SK-N-SH (cell line): ENCODE results near the gene RBM28. TPM values are rescaled to one million over a fixed set of nuclear protein-coding genes. Genes with fewer than 3 reads are reported as not detected.

Source experiments
- CTCF ChIA-PET: fragments of 300-600, 350-600 bp; formaldehyde crosslinking; extraction: SDS; loops from one replicate; lab custom pipeline; 2021; lab: Yijun Ruan, JAX
- POLR2A ChIA-PET: fragments of 350-600 bp; sonication (Branson Sonifier 250); formaldehyde crosslinking; extraction: SDS; loops from one replicate; lab custom pipeline; 2020; ENCODE audit warnings: antibody characterized with exemption, inconsistent platforms; lab: Yijun Ruan, JAX
- DNase-seq: peaks from one replicate; pipeline ENCODE4 v3.0.0; 2012
- H2AFZ ChIP-seq: fragments of 200-600 bp; sonication (generic); 2 replicates; pipeline ENCODE4 v1.8.1; 2016; ENCODE audit warnings: antibody characterized with exemption, mild to moderate bottlenecking, low read depth
- H3F3A ChIP-seq: fragments of 200-600 bp; sonication (generic); replicated peaks from 2 replicates; pipeline ENCODE3; 2016; ENCODE audit warnings: antibody characterized with exemption, mild to moderate bottlenecking; ENCODE audit not compliant: insufficient read depth
- H3K27ac ChIP-seq, 2 experiments: fragments of 200-500 bp in 1 of 2; fragments of 200-600 bp in 1 of 2; sonication (Bioruptor generic) in 1 of 2; sonication (generic), shearing (Covaris generic) in 1 of 2; 2 replicates each; pipeline versions ENCODE4 v1.5.1 to v1.6.1; 2014 to 2016; ENCODE audit warnings: low read depth in 2 of 2, inconsistent platforms in 1 of 2, low read length in 1 of 2, mild to moderate bottlenecking in 1 of 2, mixed read lengths in 1 of 2
- H3K27me3 ChIP-seq: fragments of 200-600 bp; sonication (generic), shearing (Covaris generic); 2 replicates; pipeline ENCODE4 v1.6.1; 2016; ENCODE audit warnings: mixed run types; ENCODE audit not compliant: insufficient read depth
- H3K36me3 ChIP-seq, 2 experiments: fragments of 200-500 bp in 1 of 2; fragments of 200-600 bp in 1 of 2; sonication (Bioruptor generic) in 1 of 2; sonication (generic) in 1 of 2; replicated peaks in 1 of 2; 2 replicates each; pipeline versions ENCODE3 to v1.5.1; 2014 to 2016; ENCODE audit warnings: low read length in 1 of 2, mild to moderate bottlenecking in 1 of 2; ENCODE audit not compliant: insufficient read depth in 2 of 2, control insufficient read depth in 1 of 2
- H3K4me1 ChIP-seq, 2 experiments: fragments of 200-500 bp in 1 of 2; fragments of 200-600 bp in 1 of 2; sonication (Bioruptor generic) in 1 of 2; sonication (generic), shearing (Covaris generic) in 1 of 2; 2 replicates each; pipeline versions ENCODE4 v1.5.1 to v1.6.1; 2014 to 2016; ENCODE audit warnings: low read depth in 1 of 2, low read length in 1 of 2, mixed run types in 1 of 2; ENCODE audit not compliant: insufficient read depth in 2 of 2, control insufficient read depth in 1 of 2
- H3K4me2 ChIP-seq: fragments of 200-600 bp; sonication (generic), shearing (Covaris generic); 2 replicates; pipeline ENCODE4 v1.6.1; 2017; ENCODE audit warnings: mixed run types
- H3K4me3 ChIP-seq, 2 experiments: fragments of 200-500 bp in 1 of 2; fragments of 200-600 bp in 1 of 2; sonication (Bioruptor generic) in 1 of 2; sonication (generic), shearing (Covaris generic) in 1 of 2; 2 replicates each; pipeline versions ENCODE4 v1.5.1 to v1.8.1; 2014 to 2016; ENCODE audit warnings: low read depth in 2 of 2, inconsistent platforms in 1 of 2, low read length in 1 of 2, mild to moderate bottlenecking in 1 of 2, mixed read lengths in 1 of 2, moderate library complexity in 1 of 2
- H3K79me2 ChIP-seq: fragments of 200-600 bp; sonication (generic); 2 replicates; pipeline ENCODE4 v1.8.1; 2017; ENCODE audit warnings: mild to moderate bottlenecking; ENCODE audit not compliant: insufficient read depth
- H3K9ac ChIP-seq: fragments of 200-600 bp; sonication (generic); 2 replicates; pipeline ENCODE4 v1.6.1; 2017; ENCODE audit warnings: mixed run types
- H3K9me2 ChIP-seq: fragments of 200-600 bp; sonication (generic); 2 replicates; pipeline ENCODE4 v1.6.1; 2017; ENCODE audit warnings: mixed run types
- H3K9me3 ChIP-seq: fragments of 200-600 bp; sonication (generic); 2 replicates; pipeline ENCODE4 v1.6.1; 2017; ENCODE audit warnings: mixed run types, mild to moderate bottlenecking, moderate library complexity
- H4K20me1 ChIP-seq: fragments of 200-600 bp; sonication (generic); 2 replicates; pipeline ENCODE4 v1.6.1; 2017; ENCODE audit warnings: mild to moderate bottlenecking, mixed run types; ENCODE audit not compliant: insufficient read depth
- EP300 ChIP-seq, 2 experiments: IDR thresholded peaks; 2 replicates each; pipeline versions ENCODE4 v1.4.0 to v1.6.1; 2012; ENCODE audit warnings: borderline replicate concordance in 1 of 2, low read depth in 1 of 2, low read length in 1 of 2
- FOXM1 ChIP-seq: IDR thresholded peaks from 2 replicates; pipeline ENCODE4 v1.4.0; 2012; ENCODE audit warnings: low read depth, mild to moderate bottlenecking
- GATA2 ChIP-seq: sonication (generic); formaldehyde crosslinking; IDR thresholded peaks from 2 replicates; pipeline ENCODE4 v1.5.0; 2020; ENCODE audit warnings: mild to moderate bottlenecking, missing genetic modification reagents
- IRF3 ChIP-seq: fragments of 150-350 bp; IDR thresholded peaks from 2 replicates; pipeline ENCODE4 v1.6.1; 2016; ENCODE audit warnings: mild to moderate bottlenecking, low read depth, low read length
- NFIC ChIP-seq: IDR thresholded peaks from 2 replicates; pipeline ENCODE4 v1.4.0; 2012; ENCODE audit warnings: borderline replicate concordance
- RAD21 ChIP-seq: IDR thresholded peaks from 2 replicates; pipeline ENCODE4 v1.6.1; 2012; ENCODE audit warnings: mild to moderate bottlenecking, low read length
- REST ChIP-seq: IDR thresholded peaks from 2 replicates; pipeline ENCODE4 v1.6.1; 2012; ENCODE audit warnings: mild to moderate bottlenecking, low read depth, low read length, moderate library complexity
- TCF12 ChIP-seq: IDR thresholded peaks from 2 replicates; pipeline ENCODE4 v1.4.0; 2012
- WGBS: methylation state at CpG from one replicate; pipeline ENCODE4 v1.1.6; 2017; ENCODE audit warnings: low lambda C conversion rate; 5-methylcytosine and 5-hydroxymethylcytosine counted together
- polyA plus RNA-seq, 3 experiments: library from polyadenylated mRNA; depleted of rRNA; stranded (reverse); fragments of >200 nt; gene quantifications; 2 replicates each; pipeline ENCODE4 v1.2.3, GENCODE V29; 2012
- small RNA-seq, 7 experiments: library from RNA; depleted of rRNA; stranded (forward); fragments of <200 nt; gene quantifications; one replicate each; pipeline ENCODE3, GENCODE V24; 2012
- TF ChIP-seq, protein P1 (sequence below): fragments of 150-350 bp; IDR thresholded peaks from 2 replicates; pipeline ENCODE4 v1.6.1; 2017; ENCODE audit warnings: antibody characterized with exemption, low read length, low read depth, borderline replicate concordance

RBM28 gene
- polyA plus RNA-seq, 1 of the 3 experiments (the other 2 are of a cell fraction), result 29.1 TPM

GRCh38 chr7:128251337-128251736 is 92.4 kb downstream of the RBM28 start:
- no peaks in the 10 kb centered on the region for H3F3A ChIP-seq
- no peaks in the 10 kb centered on the region for H3K9me3 ChIP-seq
- H2AFZ ChIP-seq, result no peak overlapping the region
- no peak for DNase-seq
- H4K20me1 ChIP-seq, result no peaks in the 10 kb centered on the region
- CTCF ChIA-PET, result interaction anchor here (1.6 kb wide), 1 partner anchor 12 kb away, joined by 3 read pairs; no protein-coding TSS in a partner anchor
- peaks cover 18% of the 10 kb centered on the region; the same call in 1 of the 2 replicates for H3K27me3 ChIP-seq
- no peaks in the 10 kb centered on the region for H3K9me2 ChIP-seq
- TF ChIP-seq, protein P1, sequence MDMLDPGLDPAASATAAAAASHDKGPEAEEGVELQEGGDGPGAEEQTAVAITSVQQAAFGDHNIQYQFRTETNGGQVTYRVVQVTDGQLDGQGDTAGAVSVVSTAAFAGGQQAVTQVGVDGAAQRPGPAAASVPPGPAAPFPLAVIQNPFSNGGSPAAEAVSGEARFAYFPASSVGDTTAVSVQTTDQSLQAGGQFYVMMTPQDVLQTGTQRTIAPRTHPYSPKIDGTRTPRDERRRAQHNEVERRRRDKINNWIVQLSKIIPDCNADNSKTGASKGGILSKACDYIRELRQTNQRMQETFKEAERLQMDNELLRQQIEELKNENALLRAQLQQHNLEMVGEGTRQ, result no peak
- TF ChIP-seq REST, result no peak
- TF ChIP-seq NFIC, result no peak
- TF ChIP-seq IRF3, result no peak
- TF ChIP-seq GATA2, result no peak
- TF ChIP-seq FOXM1, result no peak
- TF ChIP-seq EP300 (IDR thresholded peaks at IDR 0.05; ENCODE audit: borderline replicate concordance in 1 of 2, low read depth in 1 of 2, low read length in 1 of 2), result no peak
- TF ChIP-seq RAD21, result no peak
- no peak for TF ChIP-seq TCF12
- H3K9ac ChIP-seq, result no peak overlapping the region
- WGBS, result 45% methylated on average over 4 of the region's 4 CpGs
- no peaks in the 10 kb centered on the region for H3K4me1 ChIP-seq
- H3K79me2 ChIP-seq, result no peaks in the 10 kb centered on the region
- H3K36me3 ChIP-seq, result no peaks in the 10 kb centered on the region
- H3K4me2 ChIP-seq, result no peak overlapping the region
- H3K27ac ChIP-seq, result no peak overlapping the region
- POLR2A ChIA-PET, result no interaction called here
- H3K4me3 ChIP-seq, result no peak overlapping the region

Small RNA genes lying within 50 kb of the gene (small RNA-seq; reads per million reads assigned to genes)
- 0 reads per million in 7 experiments for gene RNU7-27P

Other genes starting within 250 kb of the RBM28 start
- not detected in 2 replicates for gene LEP, start 102.6 kb downstream of the RBM28 start, polyA plus RNA-seq (2012; rRNA removed)
- gene PRRT4, start 17.8 kb upstream of the RBM28 start, polyA plus RNA-seq (2012; rRNA removed), result 1.5 and 3.4 TPM in 2 replicates
- gene IMPDH1, start 66.1 kb upstream of the RBM28 start, polyA plus RNA-seq (2012; rRNA removed), result 80.4 and 82.0 TPM in 2 replicates
- gene HILPDA, start 112.0 kb upstream of the RBM28 start, polyA plus RNA-seq (2012; rRNA removed), result 24.0 and 29.1 TPM in 2 replicates
- 22.5 and 27.8 TPM in 2 replicates for gene METTL2B, start 132.8 kb upstream of the RBM28 start, polyA plus RNA-seq (2012; rRNA removed)